PC-9 (cell line): ENCODE measurements around the gene ZNF668.

ENCODE experiments used
- EZH2 ChIP-seq: fragments of 200-600 bp; sonication (generic); IDR thresholded peaks from 2 replicates; pipeline ENCODE4 v1.8.0; 2017; ENCODE audit warnings: antibody characterized with exemption, low read depth
- TF ChIP-seq, protein P1 (sequence below): fragments of 200-600 bp; sonication (generic); conservative IDR thresholded peaks from 2 replicates; pipeline ENCODE4 v1.6.1; 2017; ENCODE audit warnings: mixed run types, antibody characterized with exemption, mild to moderate bottlenecking, moderate library complexity

- TF ChIP-seq, protein P1, sequence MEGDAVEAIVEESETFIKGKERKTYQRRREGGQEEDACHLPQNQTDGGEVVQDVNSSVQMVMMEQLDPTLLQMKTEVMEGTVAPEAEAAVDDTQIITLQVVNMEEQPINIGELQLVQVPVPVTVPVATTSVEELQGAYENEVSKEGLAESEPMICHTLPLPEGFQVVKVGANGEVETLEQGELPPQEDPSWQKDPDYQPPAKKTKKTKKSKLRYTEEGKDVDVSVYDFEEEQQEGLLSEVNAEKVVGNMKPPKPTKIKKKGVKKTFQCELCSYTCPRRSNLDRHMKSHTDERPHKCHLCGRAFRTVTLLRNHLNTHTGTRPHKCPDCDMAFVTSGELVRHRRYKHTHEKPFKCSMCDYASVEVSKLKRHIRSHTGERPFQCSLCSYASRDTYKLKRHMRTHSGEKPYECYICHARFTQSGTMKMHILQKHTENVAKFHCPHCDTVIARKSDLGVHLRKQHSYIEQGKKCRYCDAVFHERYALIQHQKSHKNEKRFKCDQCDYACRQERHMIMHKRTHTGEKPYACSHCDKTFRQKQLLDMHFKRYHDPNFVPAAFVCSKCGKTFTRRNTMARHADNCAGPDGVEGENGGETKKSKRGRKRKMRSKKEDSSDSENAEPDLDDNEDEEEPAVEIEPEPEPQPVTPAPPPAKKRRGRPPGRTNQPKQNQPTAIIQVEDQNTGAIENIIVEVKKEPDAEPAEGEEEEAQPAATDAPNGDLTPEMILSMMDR = no peak
- TF ChIP-seq EZH2 = no peak
These were observed 43.6 kb upstream of the ZNF668 start, which contains the start of gene KAT8 for GRCh38 chr16:31117384-31118222.
